ENCODE measurements around the gene MTA1. TPM values are rescaled to one million over a fixed set of nuclear protein-coding genes. Genes with fewer than 3 reads are reported as not detected.

Gene MTA1
- total and polyA plus RNA-seq, 8 donors = 24.9 to 183 (median 54.1) TPM

GRCh38 chr14:105474483-105475268 is 55.0 kb downstream of the MTA1 start, which contains the start of gene CRIP2:
Gene CRIP2, plus strand, starts transcription at chr14:105474821. Its CDS starts 42 bp downstream, at chr14:105474863.
- 0 to 1% (median 0%) methylated on average over 1 to 118 of the region's 118 CpGs; no CpG with 5 or more reads in 1 of the 5 donors for WGBS, 5 donors
- peaks cover 5 to 31% (median 13%) of the 10 kb centered on the region in 4 donors for H3K36me3 ChIP-seq

GRCh38 chr14:105475269-105476096 is 55.9 kb downstream of the MTA1 start:
- Histone ChIP-seq H3K27me3 (peaks cover 0 to 72% (median 13%) of the 10 kb centered on the region in 3 donors), H3K4me1 (peaks cover 52 to 91% (median 77%) of the 10 kb centered on the region in 4 donors), H3K36me3 (peaks cover 0 to 25% (median 7%) of the 10 kb centered on the region in 4 donors), H3K4me3 (peak overlapping the region; percentile 61 to 86 (median 79)), H3K27ac (peak overlapping the region; percentile 83 to 91 (median 84)), H3K9me3 (no peaks in the 10 kb centered on the region)
- WGBS, 5 donors = 2 to 36% (median 10%) methylated on average over 18 to 48 of the region's 48 CpGs
- TF ChIP-seq EP300 (IDR thresholded peaks at IDR 0.05) (no peak), POLR2AphosphoS5 (IDR thresholded peaks at IDR 0.05) (peak in 1 of 3 donors; percentile 3)
- peak in 1 of 2 donors; percentile 79 for DNase-seq
- intact Hi-C loops (cut with DNase I; ENCODE audit: low total_unique reads) = no loop called here

More at GRCh38 chr14:105474483-105475268, 55.0 kb downstream of the MTA1 start, which contains the start of gene CRIP2:
- DNase-seq = peak in 1 of 2 donors; percentile 91
- Histone ChIP-seq H3K4me3 (peak within 1 kb of the TSS; percentile 61 to 86 (median 79)), H3K27ac (peak within 1 kb of the TSS; percentile 83 to 91 (median 84)), H3K9me3 (no peaks in the 10 kb centered on the region), H3K4me1 (peaks cover 50 to 92% (median 77%) of the 10 kb centered on the region in 4 donors), H3K27me3 (peaks cover 0 to 64% (median 13%) of the 10 kb centered on the region in 3 donors)
- intact Hi-C loops (cut with DNase I; ENCODE audit: low total_unique reads) = no loop called here
- peak in 1 of 3 donors; percentile 4 for TF ChIP-seq POLR2AphosphoS5 (IDR thresholded peaks at IDR 0.05)
- no peak for TF ChIP-seq POLR2A (IDR thresholded peaks at IDR 0.05)

GRCh38 chr14:105476097-105476830 is 56.6 kb downstream of the MTA1 start:
- peak overlapping the region; percentile 61 to 86 (median 79) for H3K4me3 ChIP-seq
- H3K9me3 ChIP-seq = no peaks in the 10 kb centered on the region
- peak; percentile 73 to 79 for DNase-seq
- intact Hi-C loops (cut with DNase I; ENCODE audit: low total_unique reads) = no loop called here
- peak overlapping the region; percentile 83 to 91 (median 84) for H3K27ac ChIP-seq
- peaks cover 59 to 91% (median 81%) of the 10 kb centered on the region in 4 donors for H3K4me1 ChIP-seq
- WGBS, 5 donors = 7 to 22% (median 21%) methylated on average over 14 to 21 of the region's 21 CpGs
- peaks cover 0 to 74% (median 13%) of the 10 kb centered on the region in 3 donors for H3K27me3 ChIP-seq
- TF ChIP-seq EP300 (IDR thresholded peaks at IDR 0.05) = no peak
- TF ChIP-seq POLR2A (IDR thresholded peaks at IDR 0.05) = no peak
- TF ChIP-seq POLR2AphosphoS5 (IDR thresholded peaks at IDR 0.05) = peak in 2 of 3 donors; percentile 75 to 79
- no peak for TF ChIP-seq CTCF (IDR thresholded peaks at IDR 0.05)
- peaks cover 0 to 18% (median 4%) of the 10 kb centered on the region in 4 donors for H3K36me3 ChIP-seq

GRCh38 chr14:105476831-105477659 is 57.4 kb downstream of the MTA1 start:
- peaks cover 0 to 74% (median 13%) of the 10 kb centered on the region in 3 donors for H3K27me3 ChIP-seq
- H3K4me1 ChIP-seq = peaks cover 63 to 91% (median 83%) of the 10 kb centered on the region in 4 donors
- peaks cover 0 to 18% (median 4%) of the 10 kb centered on the region in 4 donors for H3K36me3 ChIP-seq
- TF ChIP-seq EP300 (IDR thresholded peaks at IDR 0.05) (no peak), POLR2AphosphoS5 (IDR thresholded peaks at IDR 0.05) (no peak), CTCF (IDR thresholded peaks at IDR 0.05) (no peak), POLR2A (IDR thresholded peaks at IDR 0.05) (no peak)
- peak in 1 of 2 donors; percentile 64 for DNase-seq
- intact Hi-C loops (cut with DNase I; ENCODE audit: low total_unique reads) = no loop called here
- peak overlapping the region; percentile 61 to 86 (median 79) for H3K4me3 ChIP-seq
- peak overlapping the region; percentile 83 to 91 (median 84) for H3K27ac ChIP-seq
- H3K9me3 ChIP-seq = no peaks in the 10 kb centered on the region
- WGBS, 5 donors = 37 to 48% (median 44%) methylated on average over 13 to 16 of the region's 16 CpGs

All from stomach (tissue), 9 donors.